Tibial nerve (tissue), 4 donors: ENCODE results near the gene CCDC3. TPM values are rescaled to one million over a fixed set of nuclear protein-coding genes. Genes with fewer than 3 reads are reported as not detected.
A peak's percentile ranks its signal among the peaks of the same experiment; 100 is the strongest.

Experiments used
- DNase-seq, 2 donors: peaks; one replicate each; pipeline ENCODE4 v3.0.0-alpha.2; 2019; ENCODE audit warnings: low spot score in 2 of 2
- H3K27ac ChIP-seq, 4 donors: fragments of 200-600 bp; sonication (generic) in 3 of 4; one replicate each; pipeline ENCODE4 v1.5.1; 2017 to 2019; ENCODE audit warnings: mild to moderate bottlenecking in 1 of 4
- H3K27me3 ChIP-seq, 2 donors: fragments of 200-600 bp; sonication (generic) in 1 of 2; one replicate each; pipeline versions ENCODE4 v1.5.1 to v1.6.0; 2017 to 2019
- H3K36me3 ChIP-seq, 3 donors: fragments of 200-600 bp; sonication (generic); one replicate each; pipeline ENCODE4 v1.5.1; 2018 to 2019
- H3K4me1 ChIP-seq, 4 donors: fragments of 200-600 bp; sonication (generic) in 3 of 4; one replicate each; pipeline ENCODE4 v1.5.1; 2017 to 2019
- H3K4me3 ChIP-seq, 4 donors: fragments of 200-600 bp; sonication (generic) in 3 of 4; one replicate each; pipeline ENCODE4 v1.5.1; 2017 to 2019; ENCODE audit warnings: mild to moderate bottlenecking in 1 of 4, moderate library complexity in 1 of 4
- H3K9me3 ChIP-seq, 4 donors: fragments of 200-600 bp; sonication (generic) in 3 of 4; one replicate each; pipeline ENCODE4 v1.5.1; 2017 to 2019
- CTCF ChIP-seq, 5 experiments: fragments of 200-600 bp in 3 of 5; fragments of 450-650 bp in 2 of 5; sonication (generic) in 3 of 5; IDR thresholded peaks; one replicate each; pipeline ENCODE4 v1.5.1; 2016 to 2019; ENCODE audit warnings: antibody characterized with exemption in 5 of 5, mild to moderate bottlenecking in 3 of 5, moderate library complexity in 2 of 5
- EP300 ChIP-seq, 2 donors: sonication (generic); formaldehyde crosslinking; IDR thresholded peaks; one replicate each; pipeline ENCODE4 v1.6.1; 2017; ENCODE audit warnings: antibody characterized with exemption in 2 of 2, mild to moderate bottlenecking in 1 of 2
- POLR2A ChIP-seq, 2 donors: fragments of 450-650 bp; IDR thresholded peaks; one replicate each; pipeline ENCODE4 v1.6.1; 2017; ENCODE audit warnings: antibody characterized with exemption in 2 of 2, mild to moderate bottlenecking in 2 of 2, moderate library complexity in 2 of 2
- WGBS, 2 donors: methylation state at CpG; one replicate each; pipeline ENCODE4 v1.1.5; 2018; 5-methylcytosine and 5-hydroxymethylcytosine counted together
- total RNA-seq, 4 donors: library from RNA; depleted of rRNA; stranded (reverse); fragments of >200 nt; gene quantifications; one replicate each; pipeline ENCODE4 v1.1.0, GENCODE V29; 2016

CCDC3 gene
- total RNA-seq, 4 donors from 2014 or later: 73.2 to 188 (median 149) TPM

- Histone ChIP-seq H3K36me3 (no peaks in the 10 kb centered on the region), H3K4me3 (no peak overlapping the region), H3K4me1 (no peaks in the 10 kb centered on the region), H3K27ac (no peak overlapping the region), H3K9me3 (peaks cover 0 to 20% (median 0%) of the 10 kb centered on the region in 4 donors), H3K27me3 (no peaks in the 10 kb centered on the region)
- TF ChIP-seq CTCF (IDR thresholded peaks at IDR 0.05) (no peak), EP300 (IDR thresholded peaks at IDR 0.05) (no peak), POLR2A (IDR thresholded peaks at IDR 0.05) (no peak)
- WGBS, 2 donors: 72 to 76% methylated on average over 6 of the region's 6 CpGs
- no peak for DNase-seq
Measured at GRCh38 chr10:12980713-12981306, 20.7 kb downstream of the CCDC3 start.

GRCh38 chr10:12980102-12980661 lies 21.3 kb downstream of the CCDC3 start:
- 45 to 51% methylated on average over 7 of the region's 7 CpGs for WGBS, 2 donors
- Histone ChIP-seq H3K9me3 (peaks cover 0 to 15% (median 0%) of the 10 kb centered on the region in 4 donors), H3K27me3 (no peaks in the 10 kb centered on the region), H3K36me3 (no peaks in the 10 kb centered on the region), H3K4me1 (no peaks in the 10 kb centered on the region), H3K27ac (no peak overlapping the region), H3K4me3 (no peak overlapping the region)
- no peak for DNase-seq
- TF ChIP-seq CTCF (IDR thresholded peaks at IDR 0.05) (no peak), POLR2A (IDR thresholded peaks at IDR 0.05) (no peak), EP300 (IDR thresholded peaks at IDR 0.05) (no peak)

GRCh38 chr10:12978891-12979290 lies 22.6 kb downstream of the CCDC3 start:
- WGBS, 2 donors: 87 to 91% methylated on average over 4 of the region's 4 CpGs
- TF ChIP-seq CTCF (IDR thresholded peaks at IDR 0.05) (no peak), POLR2A (IDR thresholded peaks at IDR 0.05) (no peak), EP300 (IDR thresholded peaks at IDR 0.05) (no peak)

GRCh38 chr10:12975906-12976305 lies 25.6 kb downstream of the CCDC3 start:
- Histone ChIP-seq H3K36me3 (no peaks in the 10 kb centered on the region), H3K27ac (no peak overlapping the region), H3K4me1 (peaks cover 0 to 3% (median 0%) of the 10 kb centered on the region in 4 donors), H3K4me3 (no peak overlapping the region), H3K9me3 (no peaks in the 10 kb centered on the region), H3K27me3 (no peaks in the 10 kb centered on the region)
- WGBS, 2 donors: 78 to 83% methylated on average over 5 of the region's 5 CpGs
- TF ChIP-seq CTCF (IDR thresholded peaks at IDR 0.05) (no peak), POLR2A (IDR thresholded peaks at IDR 0.05) (no peak)
- DNase-seq: no peak

More at GRCh38 chr10:12978891-12979290, 22.6 kb downstream of the CCDC3 start:
- no peak for DNase-seq
- Histone ChIP-seq H3K36me3 (no peaks in the 10 kb centered on the region), H3K9me3 (peaks cover 0 to 2% (median 0%) of the 10 kb centered on the region in 4 donors), H3K4me1 (no peaks in the 10 kb centered on the region), H3K27me3 (no peaks in the 10 kb centered on the region), H3K27ac (no peak overlapping the region), H3K4me3 (no peak overlapping the region)

GRCh38 chr10:12975266-12975665 lies 26.2 kb downstream of the CCDC3 start:
- H3K36me3 ChIP-seq: no peaks in the 10 kb centered on the region
- H3K4me3 ChIP-seq: no peak overlapping the region
- whole genome bisulfite sequencing, 2 donors: 67 to 79% methylated on average over 3 of the region's 3 CpGs
- no peak for DNase-seq
- H3K9me3 ChIP-seq: peaks cover 0 to 3% (median 0%) of the 10 kb centered on the region in 4 donors
- H3K27ac ChIP-seq: no peak overlapping the region
- no peaks in the 10 kb centered on the region for H3K27me3 ChIP-seq
- peaks cover 0 to 3% (median 0%) of the 10 kb centered on the region in 4 donors for H3K4me1 ChIP-seq
- TF ChIP-seq CTCF (IDR thresholded peaks at IDR 0.05) (peak in 1 of 5 experiments; percentile 6), POLR2A (IDR thresholded peaks at IDR 0.05) (no peak), EP300 (IDR thresholded peaks at IDR 0.05) (no peak)
